Parathyroid adenoma (tissue), 2 donors: ENCODE measurements around the gene PLS1.
"Not testable (repeated sequence)": the region's sequence is repeated elsewhere in the genome, so short reads cannot be mapped to it uniquely, and the experiment has no call there.

Experiments used
- H2AFZ ChIP-seq: fragments of 300-600 bp; sonication (generic); one replicate; pipeline ENCODE4 v1.7.0; 2017; ENCODE audit warnings: antibody characterized with exemption, mild to moderate bottlenecking
- H3K27ac ChIP-seq: fragments of 300-600 bp; sonication (generic); one replicate; pipeline ENCODE4 v1.7.0; 2017
- H3K27me3 ChIP-seq: fragments of 300-600 bp; sonication (generic); one replicate; pipeline ENCODE4 v1.7.0; 2017; ENCODE audit warnings: low read length; ENCODE audit not compliant: control insufficient read depth, insufficient read depth
- H3K36me3 ChIP-seq: fragments of 300-600 bp; sonication (generic); one replicate; pipeline ENCODE4 v1.7.0; 2017; ENCODE audit warnings: low read length; ENCODE audit not compliant: control insufficient read depth, insufficient read depth
- H3K4me1 ChIP-seq: fragments of 300-600 bp; sonication (generic); one replicate; pipeline ENCODE4 v1.7.0; 2017; ENCODE audit warnings: control low read depth
- H3K4me2 ChIP-seq: fragments of 300-600 bp; sonication (generic); one replicate; pipeline ENCODE4 v1.7.0; 2017; ENCODE audit warnings: low read length
- H3K4me3 ChIP-seq: fragments of 300-600 bp; sonication (generic); one replicate; pipeline ENCODE4 v1.7.0; 2017; ENCODE audit warnings: low read depth, low read length
- H3K79me2 ChIP-seq: fragments of 300-600 bp; sonication (generic); one replicate; pipeline ENCODE4 v1.7.0; 2017; ENCODE audit warnings: control low read depth
- H3K9ac ChIP-seq: fragments of 300-600 bp; sonication (generic); one replicate; pipeline ENCODE4 v1.7.0; 2017; ENCODE audit warnings: mild to moderate bottlenecking
- H3K9me3 ChIP-seq: fragments of 300-600 bp; sonication (generic); one replicate; pipeline ENCODE4 v1.7.0; 2017; ENCODE audit warnings: low read length; ENCODE audit not compliant: control insufficient read depth
- TF ChIP-seq, protein P1 (sequence below): fragments of 300-600 bp; sonication (generic); IDR thresholded peaks from one replicate; pipeline ENCODE4 v1.7.0; 2017; ENCODE audit warnings: antibody characterized with exemption, mild to moderate bottlenecking
- donor health status: primary hyperparathyroidism.

PLS1 gene

GRCh38 chr3:142586803-142587406 is 9.3 kb upstream of the PLS1 start:
- TF ChIP-seq, protein P1, sequence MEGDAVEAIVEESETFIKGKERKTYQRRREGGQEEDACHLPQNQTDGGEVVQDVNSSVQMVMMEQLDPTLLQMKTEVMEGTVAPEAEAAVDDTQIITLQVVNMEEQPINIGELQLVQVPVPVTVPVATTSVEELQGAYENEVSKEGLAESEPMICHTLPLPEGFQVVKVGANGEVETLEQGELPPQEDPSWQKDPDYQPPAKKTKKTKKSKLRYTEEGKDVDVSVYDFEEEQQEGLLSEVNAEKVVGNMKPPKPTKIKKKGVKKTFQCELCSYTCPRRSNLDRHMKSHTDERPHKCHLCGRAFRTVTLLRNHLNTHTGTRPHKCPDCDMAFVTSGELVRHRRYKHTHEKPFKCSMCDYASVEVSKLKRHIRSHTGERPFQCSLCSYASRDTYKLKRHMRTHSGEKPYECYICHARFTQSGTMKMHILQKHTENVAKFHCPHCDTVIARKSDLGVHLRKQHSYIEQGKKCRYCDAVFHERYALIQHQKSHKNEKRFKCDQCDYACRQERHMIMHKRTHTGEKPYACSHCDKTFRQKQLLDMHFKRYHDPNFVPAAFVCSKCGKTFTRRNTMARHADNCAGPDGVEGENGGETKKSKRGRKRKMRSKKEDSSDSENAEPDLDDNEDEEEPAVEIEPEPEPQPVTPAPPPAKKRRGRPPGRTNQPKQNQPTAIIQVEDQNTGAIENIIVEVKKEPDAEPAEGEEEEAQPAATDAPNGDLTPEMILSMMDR: peak; percentile 71
- Histone ChIP-seq H3K4me3 (no peak overlapping the region), H3K27me3 (no peaks in the 10 kb centered on the region), H3K36me3 (no peaks in the 10 kb centered on the region), H3K9ac (no peak overlapping the region), H3K9me3 (no peaks in the 10 kb centered on the region), H2AFZ (no peak overlapping the region), H3K4me1 (no peaks in the 10 kb centered on the region), H3K4me2 (no peak overlapping the region), H3K79me2 (no peaks in the 10 kb centered on the region), H3K27ac (no peak overlapping the region)

GRCh38 chr3:142588703-142589102 is 7.5 kb upstream of the PLS1 start:
- Histone ChIP-seq H3K9ac (no peak overlapping the region), H3K4me2 (no peak overlapping the region), H3K27me3 (no peaks in the 10 kb centered on the region), H2AFZ (peak overlapping the region; percentile 25), H3K4me3 (no peak overlapping the region), H3K36me3 (no peaks in the 10 kb centered on the region), H3K79me2 (no peaks in the 10 kb centered on the region), H3K4me1 (no peaks in the 10 kb centered on the region), H3K9me3 (no peaks in the 10 kb centered on the region), H3K27ac (no peak overlapping the region)
- TF ChIP-seq, protein P1: no peak

DNA sequence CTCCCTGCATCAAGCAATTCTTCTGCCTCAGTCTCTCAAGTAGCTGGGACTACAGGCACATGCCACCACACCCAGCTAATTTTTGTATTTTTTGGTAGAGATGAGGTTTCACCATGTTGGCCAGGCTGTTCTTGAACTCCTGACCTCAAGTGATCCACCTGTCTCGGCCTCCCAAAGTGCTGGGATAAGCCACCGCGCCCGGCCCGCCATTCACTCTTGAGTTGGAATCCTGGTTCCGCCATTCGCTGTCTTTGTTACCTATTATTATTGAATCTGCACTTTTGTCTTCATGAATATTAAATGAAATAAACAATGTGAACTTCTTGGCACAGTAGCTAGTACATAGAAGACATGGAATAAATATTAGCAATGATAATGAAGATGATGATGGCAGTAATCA is 3.9 kb upstream of the PLS1 start:
- not testable (repeated sequence) for H3K4me2 ChIP-seq, H3K9me3 ChIP-seq, H3K4me1 ChIP-seq, H3K79me2 ChIP-seq, H3K4me3 ChIP-seq, H2AFZ ChIP-seq, H3K36me3 ChIP-seq, H3K27me3 ChIP-seq, H3K9ac ChIP-seq, H3K27ac ChIP-seq

DNA sequence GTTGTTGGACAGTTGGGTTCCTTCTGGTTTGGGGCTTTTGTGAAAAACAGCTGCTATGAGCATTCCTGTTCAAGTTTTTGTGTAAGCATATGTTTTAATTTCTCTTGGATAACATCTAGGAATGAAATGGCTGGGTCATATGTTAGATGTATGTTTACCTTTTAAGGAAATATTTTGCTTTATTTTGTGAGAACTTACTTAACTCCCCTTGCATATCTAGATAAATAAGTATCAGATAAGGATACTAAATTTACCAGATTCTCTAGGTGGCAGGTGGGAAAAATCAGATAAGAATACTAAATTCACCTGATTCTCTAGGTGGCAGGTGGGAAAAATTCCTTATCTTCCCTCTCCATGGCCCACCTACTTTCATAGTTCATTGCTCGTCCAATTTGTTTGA is 1.1 kb upstream of the PLS1 start:
- Histone ChIP-seq H3K36me3 (no peaks in the 10 kb centered on the region), H3K4me3 (peak overlapping the region; percentile 58), H3K4me1 (no peaks in the 10 kb centered on the region), H2AFZ (peak overlapping the region; percentile 86), H3K9me3 (no peaks in the 10 kb centered on the region), H3K9ac (no peak overlapping the region), H3K79me2 (peaks cover 2% of the 10 kb centered on the region), H3K27me3 (no peaks in the 10 kb centered on the region), H3K27ac (no peak overlapping the region), H3K4me2 (peak overlapping the region; percentile 64)
- TF ChIP-seq, protein P1: no peak

DNA sequence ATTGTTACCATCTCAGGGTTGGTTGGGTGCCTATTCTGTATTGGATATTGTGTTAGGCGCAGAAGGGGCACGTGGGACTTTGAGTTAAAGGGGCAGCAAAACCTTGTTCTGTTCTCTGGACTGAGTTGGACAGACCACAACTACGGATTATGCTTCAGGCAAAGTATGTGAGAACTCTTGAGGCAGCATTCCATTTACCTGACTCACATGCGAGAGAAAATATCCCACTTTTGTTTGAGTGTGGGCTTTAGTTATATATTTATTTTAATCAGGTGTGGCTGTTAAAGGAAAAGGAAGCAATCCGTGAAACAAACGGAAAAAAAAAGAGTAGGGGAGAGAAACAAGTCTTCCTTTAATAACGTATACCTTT is 627 bp upstream of the PLS1 start:
- Histone ChIP-seq H3K4me2 (peak overlapping the region; percentile 64), H3K4me1 (no peaks in the 10 kb centered on the region), H3K79me2 (peaks cover 2% of the 10 kb centered on the region), H3K9ac (no peak overlapping the region), H2AFZ (peak overlapping the region; percentile 86), H3K9me3 (no peaks in the 10 kb centered on the region), H3K36me3 (no peaks in the 10 kb centered on the region), H3K27ac (peak overlapping the region; percentile 58), H3K4me3 (peak overlapping the region; percentile 58), H3K27me3 (no peaks in the 10 kb centered on the region)
- TF ChIP-seq, protein P1: no peak
